ENCODE data around the gene KRTAP5-5. TPM values are rescaled to one million over a fixed set of nuclear protein-coding genes. Genes with fewer than 3 reads are reported as not detected.
"Not testable (repeated sequence)": the region's sequence is repeated elsewhere in the genome, so short reads cannot be mapped to it uniquely, and the experiment has no call there.

KRTAP5-5 gene
- total RNA-seq, 1 donor from 2014 or later: not detected

- TF ChIP-seq CTCF (IDR thresholded peaks at IDR 0.05): no peak
- peaks cover 7% of the 10 kb centered on the region for H3K36me3 Mint-ChIP-seq (ENCODE audit: low read depth)
- no peak within 1 kb of the TSS for H3K27ac Mint-ChIP-seq (ENCODE audit: unreplicated experiment)
- H3K4me3 Mint-ChIP-seq (ENCODE audit: unreplicated experiment): no peak within 1 kb of the TSS
- H3K4me1 Mint-ChIP-seq (ENCODE audit: low read depth): no peaks in the 10 kb centered on the region
- H3K27me3 Mint-ChIP-seq (ENCODE audit: low read depth): peaks cover 79% of the 10 kb centered on the region
- DNase-seq (ENCODE audit: low spot score): no peak
- H3K9me3 Mint-ChIP-seq (ENCODE audit: low read depth): no peaks in the 10 kb centered on the region
Measured at GRCh38 chr11:1597994-1598380, 31.6 kb upstream of the KRTAP5-5 start, which contains the start of gene KRTAP5-2. Gene KRTAP5-2, minus strand, starts transcription at chr11:1598294. Its CDS starts 44 bp downstream, at chr11:1598250.

- not testable (repeated sequence) for H3K9me3 Mint-ChIP-seq (ENCODE audit: low read depth); H3K4me1 Mint-ChIP-seq (ENCODE audit: low read depth); H3K4me3 Mint-ChIP-seq (ENCODE audit: unreplicated experiment); H3K36me3 Mint-ChIP-seq (ENCODE audit: low read depth); H3K27ac Mint-ChIP-seq (ENCODE audit: unreplicated experiment)
- H3K27me3 Mint-ChIP-seq (ENCODE audit: low read depth): peaks cover 79% of the 10 kb centered on the region
- DNase-seq (ENCODE audit: low spot score): peak; percentile 2
Measured at GRCh38 chr11:1598406-1598805, 31.2 kb upstream of the KRTAP5-5 start.

- H3K36me3 Mint-ChIP-seq (ENCODE audit: low read depth): peaks cover 7% of the 10 kb centered on the region
- no peak for TF ChIP-seq CTCF (IDR thresholded peaks at IDR 0.05)
- peaks cover 77% of the 10 kb centered on the region for H3K27me3 Mint-ChIP-seq (ENCODE audit: low read depth)
Measured at GRCh38 chr11:1598816-1599215, 30.8 kb upstream of the KRTAP5-5 start.

DNA sequence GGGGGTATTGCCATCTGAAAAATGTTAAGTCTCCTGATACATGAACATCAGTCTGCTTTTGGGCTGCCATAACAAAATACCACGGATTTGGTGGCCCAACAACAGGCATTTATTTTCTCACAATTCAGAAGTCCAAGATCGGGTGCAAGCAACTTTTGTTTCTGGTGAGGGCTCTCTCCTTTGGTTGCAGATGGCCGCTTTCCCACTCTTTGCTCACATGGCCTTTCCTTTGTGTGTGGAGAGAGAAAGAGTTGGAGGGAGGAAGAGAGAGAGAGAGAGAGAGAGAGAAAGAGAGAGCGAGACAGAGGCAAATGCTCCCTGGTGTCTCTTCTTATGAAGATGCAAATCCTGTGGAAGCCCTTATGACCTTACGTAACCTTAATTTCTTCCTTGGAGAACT lies 28.9 kb upstream of the KRTAP5-5 start:
- DNase-seq (ENCODE audit: low spot score): peak; percentile 1
- TF ChIP-seq CTCF (IDR thresholded peaks at IDR 0.05): no peak
- no peak overlapping the region for H3K4me3 Mint-ChIP-seq (ENCODE audit: unreplicated experiment)
- H3K27me3 Mint-ChIP-seq (ENCODE audit: low read depth): peaks cover 65% of the 10 kb centered on the region
- H3K4me1 Mint-ChIP-seq (ENCODE audit: low read depth): no peaks in the 10 kb centered on the region
- H3K9me3 Mint-ChIP-seq (ENCODE audit: low read depth): no peaks in the 10 kb centered on the region
- no peak overlapping the region for H3K27ac Mint-ChIP-seq (ENCODE audit: unreplicated experiment)
- H3K36me3 Mint-ChIP-seq (ENCODE audit: low read depth): peaks cover 7% of the 10 kb centered on the region

More at GRCh38 chr11:1598816-1599215, 30.8 kb upstream of the KRTAP5-5 start:
- no peak overlapping the region for H3K4me3 Mint-ChIP-seq (ENCODE audit: unreplicated experiment)
- no peaks in the 10 kb centered on the region for H3K4me1 Mint-ChIP-seq (ENCODE audit: low read depth)
- H3K9me3 Mint-ChIP-seq (ENCODE audit: low read depth): no peaks in the 10 kb centered on the region
- peak; percentile 38 for DNase-seq (ENCODE audit: low spot score)
- no peak overlapping the region for H3K27ac Mint-ChIP-seq (ENCODE audit: unreplicated experiment)

DNA sequence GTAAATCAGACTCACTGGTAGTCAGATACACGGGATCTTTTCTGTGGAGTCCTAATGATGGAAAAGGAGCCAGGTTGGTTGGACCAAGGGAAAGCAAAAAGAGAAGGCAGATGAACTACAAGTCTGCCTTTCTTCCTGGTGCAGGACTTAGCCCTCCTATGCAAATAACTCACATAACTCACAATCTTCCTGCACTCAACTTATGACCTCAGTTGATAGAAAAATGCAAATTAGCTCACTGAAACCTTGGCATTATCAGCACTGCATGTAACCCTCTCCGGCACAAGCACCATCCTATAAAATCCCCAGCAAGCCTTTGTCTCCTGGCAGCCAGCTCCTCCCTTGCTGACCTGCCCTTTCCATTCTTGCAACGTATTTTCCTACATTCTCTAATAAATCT lies 27.9 kb upstream of the KRTAP5-5 start:
- H3K9me3 Mint-ChIP-seq (ENCODE audit: low read depth); H3K4me1 Mint-ChIP-seq (ENCODE audit: low read depth); H3K36me3 Mint-ChIP-seq (ENCODE audit: low read depth); H3K4me3 Mint-ChIP-seq (ENCODE audit: unreplicated experiment); DNase-seq (ENCODE audit: low spot score); H3K27ac Mint-ChIP-seq (ENCODE audit: unreplicated experiment): not testable (repeated sequence)
- H3K27me3 Mint-ChIP-seq (ENCODE audit: low read depth): peaks cover 64% of the 10 kb centered on the region

- Mint-ChIP-seq H3K4me1 (ENCODE audit: low read depth) (peaks cover 3% of the 10 kb centered on the region), H3K27ac (ENCODE audit: unreplicated experiment) (no peak overlapping the region), H3K4me3 (ENCODE audit: unreplicated experiment) (no peak overlapping the region), H3K27me3 (ENCODE audit: low read depth) (peaks cover 64% of the 10 kb centered on the region), H3K36me3 (ENCODE audit: low read depth) (no peaks in the 10 kb centered on the region), H3K9me3 (ENCODE audit: low read depth) (no peaks in the 10 kb centered on the region)
- no peak for TF ChIP-seq CTCF (IDR thresholded peaks at IDR 0.05)
- no peak for DNase-seq (ENCODE audit: low spot score)
Measured at GRCh38 chr11:1603629-1604028, 25.9 kb upstream of the KRTAP5-5 start.

Data from chondrocyte (in vitro differentiated cells).